ENCODE results near the gene C4B.
A peak's percentile ranks its signal among the peaks of the same experiment; 100 is the strongest.
"Not testable (repeated sequence)": the region's sequence is repeated elsewhere in the genome, so short reads cannot be mapped to it uniquely, and the experiment has no call there.

C4B gene

DNA sequence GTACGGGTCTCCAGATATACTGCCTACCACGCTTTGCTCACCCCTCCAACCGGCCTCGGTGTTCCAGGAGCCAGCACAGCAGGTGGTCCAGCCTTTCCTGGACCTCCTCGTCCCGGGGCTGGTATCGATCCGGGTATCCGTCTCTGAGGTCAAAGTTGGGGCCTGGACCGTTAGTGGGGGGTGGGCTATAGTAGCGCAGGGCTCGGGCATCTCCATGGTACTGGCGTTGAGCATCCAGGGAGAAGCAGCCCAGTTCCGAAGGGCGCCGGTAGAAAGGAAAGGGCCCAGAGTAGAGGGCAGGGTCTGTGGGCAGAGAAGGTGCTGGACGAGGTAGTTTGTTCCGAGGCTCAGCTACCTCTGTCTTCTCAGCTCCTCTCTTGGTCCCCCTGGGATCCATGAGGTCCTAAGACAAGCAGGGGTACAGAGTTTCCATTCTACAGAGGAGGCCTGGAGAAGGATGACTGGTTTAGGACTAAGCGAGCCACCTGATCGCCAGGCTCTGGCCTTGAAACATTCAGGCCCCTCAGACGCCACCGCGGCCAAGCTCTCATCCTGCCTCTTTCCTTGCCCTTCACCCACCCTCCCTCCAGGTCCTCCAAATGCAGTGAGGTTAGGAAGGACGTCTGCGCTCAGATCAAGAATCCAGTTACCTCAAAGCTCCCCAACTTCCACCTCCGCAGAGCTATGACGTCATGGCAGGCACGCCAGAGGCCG, 43.2 kb upstream of the C4B start:
- H3K4me1 ChIP-seq (ENCODE audit: control insufficient read depth, insufficient read depth, low read length), result peaks cover 42% of the 10 kb centered on the region
- peak overlapping the region; percentile 98 for H3K27ac ChIP-seq (ENCODE audit: low read length)
- no peaks in the 10 kb centered on the region for H3K9me3 ChIP-seq (ENCODE audit: control insufficient read depth in 2 of 2, low read length in 2 of 2)
- H3K4me3 ChIP-seq (ENCODE audit: low read length in 2 of 2), result peak overlapping the region; percentile 75 to 97
- peaks cover 23 to 27% of the 10 kb centered on the region in 2 donors for H3K36me3 ChIP-seq (ENCODE audit: control insufficient read depth in 2 of 2, insufficient read depth in 2 of 2, low read length in 2 of 2)
- peak overlapping the region; percentile 74 to 99 for H3K9ac ChIP-seq (ENCODE audit: low read length in 2 of 2)
- no peaks in the 10 kb centered on the region for H3K27me3 ChIP-seq (ENCODE audit: control insufficient read depth in 1 of 2, insufficient read depth in 2 of 2, low read length in 2 of 2)

DNA sequence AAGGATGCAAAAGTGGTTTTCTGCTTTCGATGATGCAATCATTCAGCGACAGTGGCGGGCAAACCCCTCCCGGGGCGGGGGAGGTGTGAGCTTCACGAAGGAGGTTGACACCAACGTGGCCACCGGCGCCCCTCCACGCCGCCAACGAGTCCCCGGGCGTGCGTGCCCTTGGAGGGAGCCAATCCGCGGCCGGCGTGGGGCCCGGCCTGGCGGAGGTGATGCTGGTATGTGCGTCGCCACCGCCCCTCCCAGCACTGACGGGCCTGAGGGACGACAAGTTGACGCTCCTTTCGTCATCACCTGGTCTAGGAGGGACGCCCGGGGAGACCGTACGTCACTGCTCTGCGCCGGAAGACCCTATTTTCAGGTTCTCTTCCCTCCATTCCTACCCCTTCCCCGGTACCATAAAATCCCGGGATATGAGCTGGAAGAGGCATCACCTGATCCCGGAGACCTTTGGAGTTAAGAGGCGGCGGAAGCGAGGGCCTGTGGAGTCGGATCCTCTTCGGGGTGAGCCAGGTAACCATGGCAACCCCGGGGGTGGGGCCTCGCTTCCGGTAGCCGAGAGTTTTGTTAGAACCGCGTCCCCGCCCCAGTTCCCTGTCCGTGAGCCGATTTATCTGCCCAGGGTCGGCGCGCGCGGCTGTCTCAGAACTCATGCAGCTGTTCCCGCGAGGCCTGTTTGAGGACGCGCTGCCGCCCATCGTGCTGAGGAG, 42.4 kb upstream of the C4B start, which contains the start of gene DXO:
DXO (minus strand) TSS at position 146 of the 716 bp plus-strand sequence. CDS start 463 bp downstream, outside the sequence.
- H3K9me3 ChIP-seq (ENCODE audit: control insufficient read depth in 2 of 2, low read length in 2 of 2), result no peaks in the 10 kb centered on the region
- peaks cover 42% of the 10 kb centered on the region for H3K4me1 ChIP-seq (ENCODE audit: control insufficient read depth, insufficient read depth, low read length)
- no peaks in the 10 kb centered on the region for H3K27me3 ChIP-seq (ENCODE audit: control insufficient read depth in 1 of 2, insufficient read depth in 2 of 2, low read length in 2 of 2)
- peak within 1 kb of the TSS; percentile 74 to 99 for H3K9ac ChIP-seq (ENCODE audit: low read length in 2 of 2)
- peaks cover 16 to 20% of the 10 kb centered on the region in 2 donors for H3K36me3 ChIP-seq (ENCODE audit: control insufficient read depth in 2 of 2, insufficient read depth in 2 of 2, low read length in 2 of 2)
- H3K4me3 ChIP-seq (ENCODE audit: low read length in 2 of 2), result peak within 1 kb of the TSS; percentile 75 to 97
- H3K27ac ChIP-seq (ENCODE audit: low read length), result peak within 1 kb of the TSS; percentile 98

DNA sequence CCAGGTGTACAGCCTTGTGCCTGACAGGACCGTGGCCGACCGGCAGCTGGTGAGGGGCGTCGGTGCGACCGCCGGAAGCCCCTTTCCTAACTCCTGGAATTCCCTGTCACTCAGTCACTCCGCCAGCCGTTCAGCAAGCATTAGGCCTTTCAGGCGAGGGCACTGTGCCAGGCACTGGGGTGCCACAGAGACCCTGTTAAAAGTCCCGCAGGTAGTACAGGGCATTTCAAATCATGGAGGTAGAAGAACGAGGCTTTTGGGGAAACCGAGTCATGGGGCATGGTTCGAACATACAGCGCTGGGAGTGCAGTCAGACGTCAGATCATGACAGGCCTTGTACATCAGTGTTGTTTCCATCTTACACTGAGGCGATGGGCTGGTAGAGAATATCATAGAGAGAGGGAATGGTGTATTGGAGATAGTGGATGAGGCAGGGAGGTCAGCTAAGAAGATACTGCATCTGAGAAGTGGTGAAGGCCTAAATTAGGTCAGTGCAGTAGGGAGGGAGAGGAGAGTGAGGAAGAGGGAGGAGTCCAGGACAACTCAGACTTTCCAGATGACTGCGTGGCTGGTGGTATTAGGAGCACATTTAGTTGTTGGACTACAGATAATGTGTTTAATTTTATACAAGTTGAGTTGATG, 41.8 kb upstream of the C4B start:
- peaks cover 42% of the 10 kb centered on the region for H3K4me1 ChIP-seq (ENCODE audit: control insufficient read depth, insufficient read depth, low read length)
- peak overlapping the region; percentile 74 to 99 for H3K9ac ChIP-seq (ENCODE audit: low read length in 2 of 2)
- H3K4me3 ChIP-seq (ENCODE audit: low read length in 2 of 2), result peak overlapping the region; percentile 75 to 97
- H3K9me3 ChIP-seq (ENCODE audit: control insufficient read depth in 2 of 2, low read length in 2 of 2), result no peaks in the 10 kb centered on the region
- H3K27me3 ChIP-seq (ENCODE audit: control insufficient read depth in 1 of 2, insufficient read depth in 2 of 2, low read length in 2 of 2), result no peaks in the 10 kb centered on the region
- peak overlapping the region; percentile 98 for H3K27ac ChIP-seq (ENCODE audit: low read length)
- H3K36me3 ChIP-seq (ENCODE audit: control insufficient read depth in 2 of 2, insufficient read depth in 2 of 2, low read length in 2 of 2), result peaks cover 10 to 14% of the 10 kb centered on the region in 2 donors

DNA sequence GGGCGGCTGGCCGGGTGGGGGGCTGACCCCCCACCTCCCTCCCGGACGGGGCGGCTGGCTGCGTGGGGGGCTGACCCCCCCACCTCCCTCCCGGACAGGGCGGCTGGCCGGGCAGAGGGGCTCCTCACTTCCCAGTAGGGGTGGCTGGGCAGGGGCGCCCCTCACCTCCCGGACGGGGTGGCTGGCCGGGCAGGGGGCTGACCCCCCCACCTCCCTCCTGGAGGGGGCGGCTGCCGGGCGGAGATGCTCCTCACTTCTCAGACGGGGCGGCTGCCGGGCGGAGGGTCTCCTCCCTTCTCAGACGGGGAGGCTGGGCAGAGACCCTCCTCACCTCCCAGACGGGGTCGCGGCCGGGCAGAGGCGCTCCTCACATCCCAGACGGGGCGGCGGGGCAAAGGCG, 38.5 kb upstream of the C4B start:
- not testable (repeated sequence) for H3K27ac ChIP-seq (ENCODE audit: low read length); H3K27me3 ChIP-seq (ENCODE audit: control insufficient read depth in 1 of 2, insufficient read depth in 2 of 2, low read length in 2 of 2); H3K9me3 ChIP-seq (ENCODE audit: control insufficient read depth in 2 of 2, low read length in 2 of 2); H3K4me3 ChIP-seq (ENCODE audit: low read length in 2 of 2); H3K9ac ChIP-seq (ENCODE audit: low read length in 2 of 2)
- H3K36me3 ChIP-seq (ENCODE audit: control insufficient read depth in 2 of 2, insufficient read depth in 2 of 2, low read length in 2 of 2), result peaks cover 8 to 12% of the 10 kb centered on the region in 2 donors
- peaks cover 24% of the 10 kb centered on the region for H3K4me1 ChIP-seq (ENCODE audit: control insufficient read depth, insufficient read depth, low read length)

DNA sequence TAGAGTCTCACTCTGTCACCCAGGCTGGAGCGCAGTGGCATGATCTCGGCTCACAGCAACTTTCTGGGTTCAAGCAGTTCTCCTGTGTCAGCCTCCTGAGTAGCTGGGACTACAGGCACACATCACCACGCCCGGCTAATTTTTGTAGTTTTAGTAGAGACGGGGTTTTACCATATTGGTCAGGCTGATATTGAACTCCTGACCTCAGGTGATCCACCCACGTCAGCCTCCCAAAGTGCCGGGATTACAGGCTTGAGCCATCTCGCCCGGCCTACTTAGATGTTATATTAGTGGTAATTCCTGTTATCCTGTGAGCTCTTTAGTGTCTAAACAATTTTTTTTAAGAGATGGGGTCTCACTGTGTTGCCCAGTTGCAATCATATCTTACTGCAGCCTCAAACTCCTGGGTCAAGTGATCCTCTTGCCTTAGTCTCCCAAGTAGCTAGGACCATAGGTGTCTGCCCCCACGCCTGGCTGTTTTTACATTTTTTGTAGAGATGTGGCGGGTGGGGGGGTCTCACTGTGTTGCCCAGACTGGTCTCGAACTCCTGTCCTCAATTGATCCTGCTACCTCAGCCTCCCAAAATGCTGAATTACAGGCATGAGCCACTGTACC, 36.7 kb upstream of the C4B start:
- Histone ChIP-seq H3K27ac (ENCODE audit: low read length) (no peak overlapping the region), H3K9ac (ENCODE audit: low read length in 2 of 2) (no peak overlapping the region), H3K9me3 (ENCODE audit: control insufficient read depth in 2 of 2, low read length in 2 of 2) (no peaks in the 10 kb centered on the region), H3K36me3 (ENCODE audit: control insufficient read depth in 2 of 2, insufficient read depth in 2 of 2, low read length in 2 of 2) (peaks cover 8 to 12% of the 10 kb centered on the region in 2 donors), H3K27me3 (ENCODE audit: control insufficient read depth in 1 of 2, insufficient read depth in 2 of 2, low read length in 2 of 2) (no peaks in the 10 kb centered on the region), H3K4me1 (ENCODE audit: control insufficient read depth, insufficient read depth, low read length) (peaks cover 7% of the 10 kb centered on the region), H3K4me3 (ENCODE audit: low read length in 2 of 2) (no peak overlapping the region)

DNA sequence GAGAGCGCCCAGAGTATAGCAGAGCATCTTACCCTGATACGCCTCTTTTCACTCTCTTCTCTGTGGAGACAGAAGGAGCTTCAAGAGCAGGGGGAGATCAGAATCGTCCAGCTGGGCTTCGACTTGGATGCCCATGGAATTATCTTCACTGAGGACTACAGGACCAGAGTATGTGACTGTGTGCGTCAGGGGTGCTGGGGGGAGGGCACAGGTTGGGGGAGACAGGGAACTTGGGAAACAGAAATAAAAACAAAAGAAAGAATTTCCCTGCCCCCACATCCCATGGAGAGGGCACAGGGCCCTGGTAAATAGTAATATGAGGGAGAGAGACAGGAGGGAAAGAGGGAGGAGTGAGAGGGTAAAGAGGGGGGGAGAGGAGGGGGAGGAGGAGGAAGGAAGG, 35.8 kb upstream of the C4B start:
- no peaks in the 10 kb centered on the region for H3K27me3 ChIP-seq (ENCODE audit: control insufficient read depth in 1 of 2, insufficient read depth in 2 of 2, low read length in 2 of 2)
- no peaks in the 10 kb centered on the region for H3K4me1 ChIP-seq (ENCODE audit: control insufficient read depth, insufficient read depth, low read length)
- no peak overlapping the region for H3K4me3 ChIP-seq (ENCODE audit: low read length in 2 of 2)
- peaks cover 8 to 12% of the 10 kb centered on the region in 2 donors for H3K36me3 ChIP-seq (ENCODE audit: control insufficient read depth in 2 of 2, insufficient read depth in 2 of 2, low read length in 2 of 2)
- H3K9me3 ChIP-seq (ENCODE audit: control insufficient read depth in 2 of 2, low read length in 2 of 2), result no peaks in the 10 kb centered on the region
- H3K9ac ChIP-seq (ENCODE audit: low read length in 2 of 2), result no peak overlapping the region
- H3K27ac ChIP-seq (ENCODE audit: low read length), result no peak overlapping the region

DNA sequence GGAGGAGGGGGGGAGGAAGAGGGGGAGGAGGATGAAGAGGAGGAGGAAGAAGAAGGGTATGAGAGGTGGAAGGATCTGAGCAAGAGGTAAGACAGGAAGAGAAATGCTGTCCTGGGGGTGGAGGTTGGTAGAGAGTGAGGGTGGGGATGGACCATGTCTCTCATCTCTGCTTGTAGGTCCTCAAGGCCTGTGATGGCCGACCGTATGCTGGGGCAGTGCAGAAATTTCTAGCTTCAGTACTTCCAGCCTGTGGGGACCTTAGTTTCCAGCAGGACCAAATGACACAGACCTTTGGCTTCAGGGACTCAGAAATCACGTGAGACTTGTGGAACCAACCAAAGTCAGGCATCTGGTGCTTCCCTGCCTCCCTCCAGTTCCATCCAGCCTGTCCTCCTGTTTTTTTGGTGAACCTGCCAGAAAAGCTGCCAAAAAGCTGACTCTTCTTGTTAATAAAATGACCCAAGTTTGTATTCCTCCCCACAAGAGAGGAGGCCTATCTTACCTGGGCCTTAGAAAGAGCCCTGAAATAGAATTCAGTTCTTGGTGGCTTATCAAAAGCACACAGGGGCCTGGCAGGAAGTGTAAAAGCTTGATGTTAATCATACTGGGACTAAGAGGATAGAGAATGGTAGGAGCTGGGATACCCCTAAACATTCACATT, 35.2 kb upstream of the C4B start:
- H3K9ac ChIP-seq (ENCODE audit: low read length in 2 of 2), result no peak overlapping the region

DNA sequence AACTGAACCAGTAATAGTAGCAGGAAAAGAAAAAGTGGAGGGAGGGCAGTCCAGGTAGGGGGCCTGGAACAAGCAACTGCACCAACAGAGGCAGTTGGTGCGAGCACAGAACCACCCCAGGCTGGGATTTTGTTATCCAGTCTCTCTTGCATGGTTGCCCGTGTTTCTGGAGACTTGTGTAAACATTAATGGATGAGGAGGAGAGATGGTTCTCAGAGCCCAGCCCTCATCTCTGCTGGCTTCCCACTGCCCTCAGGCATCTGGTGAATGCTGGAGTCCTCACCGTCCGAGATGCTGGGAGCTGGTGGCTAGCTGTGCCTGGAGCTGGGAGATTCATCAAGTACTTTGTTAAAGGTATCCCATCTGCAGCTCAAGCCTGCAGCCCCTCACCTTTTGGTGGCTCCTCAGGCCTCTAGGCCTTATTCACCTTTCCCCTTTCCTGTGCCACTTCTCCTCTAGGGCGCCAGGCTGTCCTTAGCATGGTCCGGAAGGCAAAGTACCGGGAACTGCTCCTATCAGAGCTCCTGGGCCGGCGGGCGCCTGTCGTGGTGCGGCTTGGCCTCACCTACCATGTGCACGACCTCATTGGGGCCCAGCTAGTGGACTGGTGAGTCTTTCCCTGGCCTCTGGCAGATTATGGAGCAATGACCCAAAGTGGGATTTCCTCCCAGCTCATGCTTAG, 34.3 kb upstream of the C4B start:
- H3K9ac ChIP-seq (ENCODE audit: low read length in 2 of 2); H3K27ac ChIP-seq (ENCODE audit: low read length): not testable (repeated sequence)

More for the DNA sequence above, 35.2 kb upstream of the C4B start:
- Histone ChIP-seq H3K36me3 (ENCODE audit: control insufficient read depth in 2 of 2, insufficient read depth in 2 of 2, low read length in 2 of 2) (peaks cover 8 to 12% of the 10 kb centered on the region in 2 donors), H3K27ac (ENCODE audit: low read length) (no peak overlapping the region), H3K9me3 (ENCODE audit: control insufficient read depth in 2 of 2, low read length in 2 of 2) (no peaks in the 10 kb centered on the region), H3K4me3 (ENCODE audit: low read length in 2 of 2) (no peak overlapping the region), H3K27me3 (ENCODE audit: control insufficient read depth in 1 of 2, insufficient read depth in 2 of 2, low read length in 2 of 2) (no peaks in the 10 kb centered on the region), H3K4me1 (ENCODE audit: control insufficient read depth, insufficient read depth, low read length) (no peaks in the 10 kb centered on the region)

DNA sequence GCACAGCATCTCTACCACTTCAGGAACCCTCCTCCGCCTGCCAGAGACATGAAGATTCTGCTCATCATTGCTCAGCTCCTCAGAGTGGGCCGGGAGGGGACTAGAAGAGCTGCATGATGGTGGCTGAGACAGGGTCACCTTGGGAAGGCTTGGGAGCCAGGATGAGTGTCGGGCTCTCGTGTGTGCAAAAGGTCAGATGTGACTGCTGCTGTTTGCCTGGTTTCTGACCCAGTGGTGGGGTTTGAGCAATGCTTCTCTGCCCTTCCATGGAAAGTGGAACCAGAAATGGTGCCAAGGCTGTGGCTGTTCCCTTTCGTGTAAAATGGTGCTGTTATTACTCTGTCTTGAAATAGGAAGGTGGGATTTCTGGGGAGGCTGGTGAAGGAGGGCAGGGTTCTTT, 33.6 kb upstream of the C4B start:
- H3K27me3 ChIP-seq (ENCODE audit: control insufficient read depth in 1 of 2, insufficient read depth in 2 of 2, low read length in 2 of 2); H3K4me3 ChIP-seq (ENCODE audit: low read length in 2 of 2); H3K4me1 ChIP-seq (ENCODE audit: control insufficient read depth, insufficient read depth, low read length); H3K9me3 ChIP-seq (ENCODE audit: control insufficient read depth in 2 of 2, low read length in 2 of 2); H3K27ac ChIP-seq (ENCODE audit: low read length); H3K9ac ChIP-seq (ENCODE audit: low read length in 2 of 2): not testable (repeated sequence)
- H3K36me3 ChIP-seq (ENCODE audit: control insufficient read depth in 2 of 2, insufficient read depth in 2 of 2, low read length in 2 of 2), result peaks cover 8 to 12% of the 10 kb centered on the region in 2 donors

More for the DNA sequence above, 34.3 kb upstream of the C4B start:
- H3K4me1 ChIP-seq (ENCODE audit: control insufficient read depth, insufficient read depth, low read length); H3K4me3 ChIP-seq (ENCODE audit: low read length in 2 of 2); H3K27me3 ChIP-seq (ENCODE audit: control insufficient read depth in 1 of 2, insufficient read depth in 2 of 2, low read length in 2 of 2); H3K9me3 ChIP-seq (ENCODE audit: control insufficient read depth in 2 of 2, low read length in 2 of 2): not testable (repeated sequence)
- peaks cover 8 to 12% of the 10 kb centered on the region in 2 donors for H3K36me3 ChIP-seq (ENCODE audit: control insufficient read depth in 2 of 2, insufficient read depth in 2 of 2, low read length in 2 of 2)

DNA sequence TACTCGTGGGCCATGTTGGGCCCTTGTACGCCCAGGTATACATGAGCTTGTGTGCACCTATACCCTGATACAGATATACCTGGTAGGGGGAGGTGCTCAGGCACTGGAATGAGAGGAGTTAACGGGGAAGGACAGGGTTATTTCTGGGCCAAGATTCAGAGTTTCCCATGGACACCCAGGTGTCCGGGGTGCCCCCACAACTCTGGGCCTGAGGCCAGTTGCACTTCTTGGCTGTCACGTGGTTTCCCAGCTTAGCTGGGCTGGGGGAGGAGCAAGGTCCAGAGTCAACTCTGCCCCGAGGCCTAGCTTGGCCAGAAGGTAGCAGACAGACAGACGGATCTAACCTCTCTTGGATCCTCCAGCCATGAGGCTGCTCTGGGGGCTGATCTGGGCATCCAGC, 32.9 kb upstream of the C4B start, which contains the start of gene C4A:
C4A (plus strand) TSS at position 314 of the 400 bp plus-strand sequence; CDS start at position 365, 51 bp downstream.
- not testable (repeated sequence) for H3K4me1 ChIP-seq (ENCODE audit: control insufficient read depth, insufficient read depth, low read length); H3K27ac ChIP-seq (ENCODE audit: low read length); H3K27me3 ChIP-seq (ENCODE audit: control insufficient read depth in 1 of 2, insufficient read depth in 2 of 2, low read length in 2 of 2); H3K9ac ChIP-seq (ENCODE audit: low read length in 2 of 2); H3K9me3 ChIP-seq (ENCODE audit: control insufficient read depth in 2 of 2, low read length in 2 of 2); H3K4me3 ChIP-seq (ENCODE audit: low read length in 2 of 2)
- peaks cover 8 to 12% of the 10 kb centered on the region in 2 donors for H3K36me3 ChIP-seq (ENCODE audit: control insufficient read depth in 2 of 2, insufficient read depth in 2 of 2, low read length in 2 of 2)

All from stomach smooth muscle (tissue), 2 donors.